ENCODE measurements around the gene ACER1.
A peak's percentile ranks its signal among the peaks of the same experiment; 100 is the strongest.
"Not testable (repeated sequence)": the region's sequence is repeated elsewhere in the genome, so short reads cannot be mapped to it uniquely, and the experiment has no call there.

Gene ACER1

GRCh38 chr19:6287269-6287885 lies 46.0 kb downstream of the ACER1 start:
- Mint-ChIP-seq H3K4me1 (no peaks in the 10 kb centered on the region), H3K9me3 (peaks cover 15% of the 10 kb centered on the region), H3K36me3 (ENCODE audit: low read depth) (peaks cover 17% of the 10 kb centered on the region), H3K27me3 (no peaks in the 10 kb centered on the region), H3K27ac (no peak overlapping the region), H3K4me3 (no peak overlapping the region)
- no peak for ATAC-seq
- DNase-seq: no peak

GRCh38 chr19:6286676-6287075 lies 46.7 kb downstream of the ACER1 start:
- DNase-seq (no peak), ATAC-seq (no peak)
- no peaks in the 10 kb centered on the region for H3K4me1 Mint-ChIP-seq
- H3K36me3 Mint-ChIP-seq (ENCODE audit: low read depth): peaks cover 10% of the 10 kb centered on the region
- H3K27ac Mint-ChIP-seq: no peak overlapping the region
- peaks cover 8% of the 10 kb centered on the region for H3K9me3 Mint-ChIP-seq
- no peaks in the 10 kb centered on the region for H3K27me3 Mint-ChIP-seq
- no peak overlapping the region for H3K4me3 Mint-ChIP-seq

GRCh38 chr19:6282393-6282792 lies 51.0 kb downstream of the ACER1 start:
- H3K4me1 Mint-ChIP-seq: peaks cover 20% of the 10 kb centered on the region
- not testable (repeated sequence) for H3K27me3 Mint-ChIP-seq; H3K4me3 Mint-ChIP-seq; DNase-seq; ATAC-seq; H3K9me3 Mint-ChIP-seq; H3K27ac Mint-ChIP-seq; H3K36me3 Mint-ChIP-seq (ENCODE audit: low read depth)

GRCh38 chr19:6279931-6280591 lies 53.4 kb downstream of the ACER1 start, which contains the start of gene MLLT1:
Gene MLLT1 (minus strand): TSS chr19:6279975. CDS start chr19:6279784, 191 bp downstream.
- H3K36me3 Mint-ChIP-seq (ENCODE audit: low read depth): peaks cover 6% of the 10 kb centered on the region
- DNase-seq (peak; percentile 98), ATAC-seq (peak; percentile 97)
- H3K27ac Mint-ChIP-seq: peak within 1 kb of the TSS; percentile 81
- no peaks in the 10 kb centered on the region for H3K9me3 Mint-ChIP-seq
- no peaks in the 10 kb centered on the region for H3K27me3 Mint-ChIP-seq
- peak within 1 kb of the TSS; percentile 88 for H3K4me3 Mint-ChIP-seq
- peaks cover 40% of the 10 kb centered on the region for H3K4me1 Mint-ChIP-seq

GRCh38 chr19:6279620-6279930 lies 53.8 kb downstream of the ACER1 start:
- Mint-ChIP-seq H3K27me3 (no peaks in the 10 kb centered on the region), H3K27ac (no peak overlapping the region), H3K4me3 (no peak overlapping the region), H3K9me3 (no peaks in the 10 kb centered on the region), H3K36me3 (ENCODE audit: low read depth) (peaks cover 6% of the 10 kb centered on the region), H3K4me1 (peaks cover 43% of the 10 kb centered on the region)
- no peak for DNase-seq
- ATAC-seq: peak; percentile 16

GRCh38 chr19:6278740-6279619 lies 54.4 kb downstream of the ACER1 start:
- Mint-ChIP-seq H3K4me3 (peak overlapping the region; percentile 88), H3K27me3 (no peaks in the 10 kb centered on the region), H3K36me3 (ENCODE audit: low read depth) (peaks cover 6% of the 10 kb centered on the region), H3K4me1 (peaks cover 46% of the 10 kb centered on the region), H3K9me3 (no peaks in the 10 kb centered on the region), H3K27ac (peak overlapping the region; percentile 81)
- DNase-seq (no peak), ATAC-seq (no peak)

GRCh38 chr19:6278051-6278450 lies 55.4 kb downstream of the ACER1 start:
- H3K9me3 Mint-ChIP-seq: no peaks in the 10 kb centered on the region
- DNase-seq (no peak), ATAC-seq (no peak)
- peaks cover 6% of the 10 kb centered on the region for H3K36me3 Mint-ChIP-seq (ENCODE audit: low read depth)
- H3K27ac Mint-ChIP-seq: peak overlapping the region; percentile 81
- peak overlapping the region; percentile 88 for H3K4me3 Mint-ChIP-seq
- H3K4me1 Mint-ChIP-seq: peaks cover 53% of the 10 kb centered on the region
- H3K27me3 Mint-ChIP-seq: no peaks in the 10 kb centered on the region

GRCh38 chr19:6276447-6276846 lies 57.0 kb downstream of the ACER1 start:
- peaks cover 58% of the 10 kb centered on the region for H3K4me1 Mint-ChIP-seq
- no peak overlapping the region for H3K27ac Mint-ChIP-seq
- DNase-seq: no peak

GRCh38 chr19:6275170-6275744 lies 58.2 kb downstream of the ACER1 start:
- H3K27ac Mint-ChIP-seq: peak overlapping the region; percentile 74
- H3K4me3 Mint-ChIP-seq: no peak overlapping the region
- ATAC-seq (no peak), DNase-seq (no peak)
- H3K27me3 Mint-ChIP-seq: no peaks in the 10 kb centered on the region
- H3K4me1 Mint-ChIP-seq: peaks cover 59% of the 10 kb centered on the region
- peaks cover 9% of the 10 kb centered on the region for H3K36me3 Mint-ChIP-seq (ENCODE audit: low read depth)
- H3K9me3 Mint-ChIP-seq: no peaks in the 10 kb centered on the region

More at GRCh38 chr19:6276447-6276846, 57.0 kb downstream of the ACER1 start:
- ATAC-seq: no peak
- Mint-ChIP-seq H3K27me3 (no peaks in the 10 kb centered on the region), H3K4me3 (peak overlapping the region; percentile 31), H3K9me3 (no peaks in the 10 kb centered on the region), H3K36me3 (ENCODE audit: low read depth) (peaks cover 6% of the 10 kb centered on the region)

GRCh38 chr19:6274756-6275155 lies 58.7 kb downstream of the ACER1 start:
- peaks cover 59% of the 10 kb centered on the region for H3K4me1 Mint-ChIP-seq
- H3K36me3 Mint-ChIP-seq (ENCODE audit: low read depth): peaks cover 14% of the 10 kb centered on the region
- H3K4me3 Mint-ChIP-seq: no peak overlapping the region
- H3K9me3 Mint-ChIP-seq: no peaks in the 10 kb centered on the region
- no peaks in the 10 kb centered on the region for H3K27me3 Mint-ChIP-seq
- ATAC-seq: no peak
- no peak for DNase-seq
- H3K27ac Mint-ChIP-seq: no peak overlapping the region

- H3K4me1 Mint-ChIP-seq: peaks cover 57% of the 10 kb centered on the region
- H3K36me3 Mint-ChIP-seq (ENCODE audit: low read depth): peaks cover 14% of the 10 kb centered on the region
- H3K27me3 Mint-ChIP-seq: no peaks in the 10 kb centered on the region
- H3K27ac Mint-ChIP-seq: peak overlapping the region; percentile 56
- DNase-seq (no peak), ATAC-seq (no peak)
- H3K4me3 Mint-ChIP-seq: no peak overlapping the region
- no peaks in the 10 kb centered on the region for H3K9me3 Mint-ChIP-seq
Observed at GRCh38 chr19:6273701-6274601, 59.5 kb downstream of the ACER1 start.

GRCh38 chr19:6272913-6273600 lies 60.4 kb downstream of the ACER1 start:
- peak overlapping the region; percentile 65 for H3K27ac Mint-ChIP-seq
- ATAC-seq (no peak), DNase-seq (no peak)
- H3K4me1 Mint-ChIP-seq: peaks cover 48% of the 10 kb centered on the region
- no peaks in the 10 kb centered on the region for H3K9me3 Mint-ChIP-seq
- peaks cover 15% of the 10 kb centered on the region for H3K36me3 Mint-ChIP-seq (ENCODE audit: low read depth)
- no peak overlapping the region for H3K4me3 Mint-ChIP-seq
- H3K27me3 Mint-ChIP-seq: no peaks in the 10 kb centered on the region

GRCh38 chr19:6272411-6272791 lies 61.0 kb downstream of the ACER1 start:
- Mint-ChIP-seq H3K36me3 (ENCODE audit: low read depth) (peaks cover 18% of the 10 kb centered on the region), H3K4me3 (no peak overlapping the region), H3K27ac (no peak overlapping the region), H3K27me3 (no peaks in the 10 kb centered on the region), H3K9me3 (no peaks in the 10 kb centered on the region), H3K4me1 (peaks cover 42% of the 10 kb centered on the region)
- no peak for DNase-seq
- no peak for ATAC-seq
